ENCODE data around the gene GRK1. TPM values are rescaled to one million over a fixed set of nuclear protein-coding genes. Genes with fewer than 3 reads are reported as not detected.

Gene GRK1
- total and polyA plus RNA-seq, 2 experiments from 2014 or later = not detected

DNA sequence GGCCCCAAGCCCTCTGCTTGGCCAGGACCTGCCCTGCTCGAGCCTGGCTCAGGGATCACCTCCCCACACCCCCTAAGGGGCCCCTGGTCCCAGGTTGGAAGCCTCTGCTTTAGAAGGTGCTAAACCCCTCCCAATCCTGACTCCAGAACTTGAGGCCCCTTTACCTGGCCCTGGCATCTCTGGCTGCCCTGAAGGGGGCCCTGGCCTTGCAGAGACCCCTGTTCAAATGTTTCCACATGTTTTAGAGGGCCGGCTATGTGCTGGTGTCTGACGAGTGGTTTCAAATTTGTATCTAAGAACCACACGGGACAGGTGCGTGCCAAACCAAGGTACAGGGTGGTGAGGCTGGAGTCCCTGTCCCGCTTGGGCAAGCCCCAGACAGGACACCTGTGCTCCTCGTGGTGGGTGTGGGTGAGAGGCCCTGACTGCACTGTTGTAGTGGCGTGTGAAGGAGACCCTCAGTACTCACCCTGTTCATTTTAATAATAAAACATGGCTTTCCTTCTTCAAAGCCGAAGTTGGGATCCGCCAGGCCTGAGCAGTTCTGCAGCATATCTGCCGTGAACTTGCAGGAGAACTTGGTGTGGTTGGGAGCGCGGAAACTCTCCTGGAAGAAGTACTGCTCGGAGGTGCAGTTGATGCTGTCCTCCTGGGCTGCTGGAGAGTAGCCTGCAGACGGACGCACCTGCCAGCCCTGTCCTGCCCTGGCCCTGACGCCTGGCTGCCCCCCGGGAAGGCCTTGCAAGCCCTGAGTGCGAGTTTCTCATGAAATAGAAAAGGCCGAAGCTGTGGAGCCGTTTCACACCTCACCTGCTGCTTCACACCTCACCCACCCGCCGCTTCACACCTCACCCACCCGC is 14.4 kb upstream of the GRK1 start:
- Histone ChIP-seq H3K27ac (ENCODE audit: low read depth) (no peak overlapping the region), H3K4me3 (no peak overlapping the region), H3K4me2 (no peak overlapping the region), H3K9me2 (ENCODE audit: insufficient read depth) (no peaks in the 10 kb centered on the region), H3K27me3 (ENCODE audit: insufficient read depth) (no peaks in the 10 kb centered on the region), H3K79me2 (replicated peaks; ENCODE audit: insufficient read depth) (no peaks in the 10 kb centered on the region), H4K20me1 (replicated peaks; ENCODE audit: insufficient read depth) (no peaks in the 10 kb centered on the region), H3F3A (replicated peaks; ENCODE audit: low read depth) (no peaks in the 10 kb centered on the region), H2AFZ (no peak overlapping the region), H3K36me3 (ENCODE audit: insufficient read depth) (no peaks in the 10 kb centered on the region), H3K4me1 (ENCODE audit: insufficient read depth) (no peaks in the 10 kb centered on the region)
- no peak for ATAC-seq
- Mint-ChIP-seq H3K27me3 (ENCODE audit: insufficient read depth, low read depth, poor library complexity) (peaks cover 11% of the 10 kb centered on the region), H3K4me1 (peaks cover 16% of the 10 kb centered on the region), H3K36me3 (ENCODE audit: low read depth) (no peaks in the 10 kb centered on the region), H3K4me3 (no peak overlapping the region), H3K27ac (no peak overlapping the region), H3K9me3 (no peaks in the 10 kb centered on the region)
- no peak for DNase-seq (ENCODE audit: low spot score)
- TF ChIP-seq POLR2AphosphoS5 (IDR thresholded peaks at IDR 0.05; ENCODE audit: low read depth) (no peak), STAT1 (IDR thresholded peaks at IDR 0.05; ENCODE audit: unreplicated experiment) (no peak), ZNF331 (CRISPR knock-in tag; IDR thresholded peaks at IDR 0.05; ENCODE audit: low read depth) (no peak), ZNF114 (CRISPR knock-in tag; IDR thresholded peaks at IDR 0.05) (no peak), EZH2 (IDR thresholded peaks at IDR 0.05; ENCODE audit: low read depth, unreplicated experiment) (no peak), JUNB (IDR thresholded peaks at IDR 0.05; ENCODE audit: unreplicated experiment) (no peak)

DNA sequence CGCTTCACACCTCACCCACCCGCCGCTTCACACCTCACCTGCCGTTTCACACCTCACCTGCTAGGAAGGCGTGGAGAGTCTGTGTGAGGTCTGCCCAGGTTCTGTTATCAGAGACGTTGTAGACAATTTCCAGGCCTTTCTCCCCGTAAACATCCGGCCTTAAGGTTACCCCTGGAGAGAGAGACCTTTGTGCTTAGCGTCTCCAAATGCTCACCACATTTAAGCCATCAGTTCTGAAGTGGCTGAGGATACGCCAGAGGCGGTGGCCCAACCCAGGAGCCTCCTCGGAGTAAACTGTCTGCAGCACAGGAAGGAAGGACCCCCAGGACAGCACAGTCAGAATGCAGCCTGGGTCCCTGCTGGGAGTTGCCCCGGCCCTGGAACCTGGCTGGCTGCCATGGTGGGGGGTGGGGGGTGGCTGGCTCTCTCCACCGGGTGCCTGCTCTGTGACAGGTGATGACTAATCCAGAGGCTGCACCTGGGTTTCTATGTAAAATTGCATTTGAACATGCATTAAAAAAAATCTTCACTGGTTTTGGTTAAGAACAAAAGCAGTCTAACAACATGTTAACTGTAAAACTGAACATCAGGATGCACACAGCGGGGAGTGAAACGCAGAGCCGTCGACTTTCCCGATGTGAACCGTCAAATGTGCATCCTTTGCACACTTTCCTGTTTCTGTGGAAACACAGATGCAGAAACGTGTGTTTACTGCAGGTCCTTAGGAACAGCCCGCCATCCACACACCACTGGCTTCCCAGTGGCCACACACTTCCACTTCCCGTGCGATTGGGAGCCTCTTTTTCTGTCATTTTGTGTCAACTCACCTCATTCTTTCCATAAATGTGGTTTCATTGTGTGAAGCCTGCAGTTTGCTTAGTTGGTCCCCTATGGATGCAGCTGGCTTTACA is 13.5 kb upstream of the GRK1 start:
- Histone ChIP-seq H3F3A (replicated peaks; ENCODE audit: low read depth) (no peaks in the 10 kb centered on the region), H3K27ac (ENCODE audit: low read depth) (no peak overlapping the region), H3K79me2 (replicated peaks; ENCODE audit: insufficient read depth) (no peaks in the 10 kb centered on the region), H3K4me3 (no peak overlapping the region), H2AFZ (no peak overlapping the region), H3K4me1 (ENCODE audit: insufficient read depth) (no peaks in the 10 kb centered on the region), H3K9me2 (ENCODE audit: insufficient read depth) (no peaks in the 10 kb centered on the region), H4K20me1 (replicated peaks; ENCODE audit: insufficient read depth) (no peaks in the 10 kb centered on the region), H3K4me2 (no peak overlapping the region), H3K36me3 (ENCODE audit: insufficient read depth) (no peaks in the 10 kb centered on the region), H3K27me3 (ENCODE audit: insufficient read depth) (no peaks in the 10 kb centered on the region)
- Mint-ChIP-seq H3K27me3 (ENCODE audit: insufficient read depth, low read depth, poor library complexity) (peaks cover 11% of the 10 kb centered on the region), H3K4me1 (peaks cover 16% of the 10 kb centered on the region), H3K27ac (no peak overlapping the region; the same call in 1 of the 2 replicates), H3K36me3 (ENCODE audit: low read depth) (no peaks in the 10 kb centered on the region), H3K9me3 (no peaks in the 10 kb centered on the region), H3K4me3 (no peak overlapping the region)
- ATAC-seq = no peak
- no peak for DNase-seq (ENCODE audit: low spot score)
- TF ChIP-seq CREB1 (CRISPR knock-in tag; IDR thresholded peaks at IDR 0.05; ENCODE audit: low read depth) = no peak
- no peak for TF ChIP-seq EZH2 (IDR thresholded peaks at IDR 0.05; ENCODE audit: low read depth, unreplicated experiment)
- TF ChIP-seq EZH2phosphoT487 (IDR thresholded peaks at IDR 0.05; ENCODE audit: unreplicated experiment) = no peak
- no peak for TF ChIP-seq ZNF114 (CRISPR knock-in tag; IDR thresholded peaks at IDR 0.05)
- TF ChIP-seq STAT1 (IDR thresholded peaks at IDR 0.05; ENCODE audit: unreplicated experiment) = no peak
- no peak for TF ChIP-seq JUNB (IDR thresholded peaks at IDR 0.05; ENCODE audit: unreplicated experiment)
- TF ChIP-seq NANOG (IDR thresholded peaks at IDR 0.05; ENCODE audit: borderline replicate concordance) = no peak
- TF ChIP-seq, protein P1, sequence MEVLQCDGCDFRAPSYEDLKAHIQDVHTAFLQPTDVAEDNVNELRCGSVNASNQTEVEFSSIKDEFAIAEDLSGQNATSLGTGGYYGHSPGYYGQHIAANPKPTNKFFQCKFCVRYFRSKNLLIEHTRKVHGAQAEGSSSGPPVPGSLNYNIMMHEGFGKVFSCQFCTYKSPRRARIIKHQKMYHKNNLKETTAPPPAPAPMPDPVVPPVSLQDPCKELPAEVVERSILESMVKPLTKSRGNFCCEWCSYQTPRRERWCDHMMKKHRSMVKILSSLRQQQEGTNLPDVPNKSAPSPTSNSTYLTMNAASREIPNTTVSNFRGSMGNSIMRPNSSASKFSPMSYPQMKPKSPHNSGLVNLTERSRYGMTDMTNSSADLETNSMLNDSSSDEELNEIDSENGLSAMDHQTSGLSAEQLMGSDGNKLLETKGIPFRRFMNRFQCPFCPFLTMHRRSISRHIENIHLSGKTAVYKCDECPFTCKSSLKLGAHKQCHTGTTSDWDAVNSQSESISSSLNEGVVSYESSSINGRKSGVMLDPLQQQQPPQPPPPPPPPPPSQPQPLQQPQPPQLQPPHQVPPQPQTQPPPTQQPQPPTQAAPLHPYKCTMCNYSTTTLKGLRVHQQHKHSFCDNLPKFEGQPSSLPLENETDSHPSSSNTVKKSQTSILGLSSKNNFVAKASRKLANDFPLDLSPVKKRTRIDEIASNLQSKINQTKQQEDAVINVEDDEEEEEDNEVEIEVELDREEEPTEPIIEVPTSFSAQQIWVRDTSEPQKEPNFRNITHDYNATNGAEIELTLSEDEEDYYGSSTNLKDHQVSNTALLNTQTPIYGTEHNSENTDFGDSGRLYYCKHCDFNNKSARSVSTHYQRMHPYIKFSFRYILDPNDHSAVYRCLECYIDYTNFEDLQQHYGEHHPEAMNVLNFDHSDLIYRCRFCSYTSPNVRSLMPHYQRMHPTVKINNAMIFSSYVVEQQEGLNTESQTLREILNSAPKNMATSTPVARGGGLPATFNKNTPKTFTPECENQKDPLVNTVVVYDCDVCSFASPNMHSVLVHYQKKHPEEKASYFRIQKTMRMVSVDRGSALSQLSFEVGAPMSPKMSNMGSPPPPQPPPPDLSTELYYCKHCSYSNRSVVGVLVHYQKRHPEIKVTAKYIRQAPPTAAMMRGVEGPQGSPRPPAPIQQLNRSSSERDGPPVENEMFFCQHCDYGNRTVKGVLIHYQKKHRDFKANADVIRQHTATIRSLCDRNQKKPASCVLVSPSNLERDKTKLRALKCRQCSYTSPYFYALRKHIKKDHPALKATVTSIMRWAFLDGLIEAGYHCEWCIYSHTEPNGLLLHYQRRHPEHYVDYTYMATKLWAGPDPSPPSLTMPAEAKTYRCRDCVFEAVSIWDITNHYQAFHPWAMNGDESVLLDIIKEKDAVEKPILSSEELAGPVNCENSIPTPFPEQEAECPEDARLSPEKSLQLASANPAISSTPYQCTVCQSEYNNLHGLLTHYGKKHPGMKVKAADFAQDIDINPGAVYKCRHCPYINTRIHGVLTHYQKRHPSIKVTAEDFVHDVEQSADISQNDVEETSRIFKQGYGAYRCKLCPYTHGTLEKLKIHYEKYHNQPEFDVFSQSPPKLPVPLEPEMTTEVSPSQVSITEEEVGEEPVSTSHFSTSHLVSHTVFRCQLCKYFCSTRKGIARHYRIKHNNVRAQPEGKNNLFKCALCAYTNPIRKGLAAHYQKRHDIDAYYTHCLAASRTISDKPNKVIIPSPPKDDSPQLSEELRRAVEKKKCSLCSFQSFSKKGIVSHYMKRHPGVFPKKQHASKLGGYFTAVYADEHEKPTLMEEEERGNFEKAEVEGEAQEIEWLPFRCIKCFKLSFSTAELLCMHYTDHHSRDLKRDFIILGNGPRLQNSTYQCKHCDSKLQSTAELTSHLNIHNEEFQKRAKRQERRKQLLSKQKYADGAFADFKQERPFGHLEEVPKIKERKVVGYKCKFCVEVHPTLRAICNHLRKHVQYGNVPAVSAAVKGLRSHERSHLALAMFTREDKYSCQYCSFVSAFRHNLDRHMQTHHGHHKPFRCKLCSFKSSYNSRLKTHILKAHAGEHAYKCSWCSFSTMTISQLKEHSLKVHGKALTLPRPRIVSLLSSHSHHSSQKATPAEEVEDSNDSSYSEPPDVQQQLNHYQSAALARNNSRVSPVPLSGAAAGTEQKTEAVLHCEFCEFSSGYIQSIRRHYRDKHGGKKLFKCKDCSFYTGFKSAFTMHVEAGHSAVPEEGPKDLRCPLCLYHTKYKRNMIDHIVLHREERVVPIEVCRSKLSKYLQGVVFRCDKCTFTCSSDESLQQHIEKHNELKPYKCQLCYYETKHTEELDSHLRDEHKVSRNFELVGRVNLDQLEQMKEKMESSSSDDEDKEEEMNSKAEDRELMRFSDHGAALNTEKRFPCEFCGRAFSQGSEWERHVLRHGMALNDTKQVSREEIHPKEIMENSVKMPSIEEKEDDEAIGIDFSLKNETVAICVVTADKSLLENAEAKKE (CRISPR knock-in tag; IDR thresholded peaks at IDR 0.05) = no peak

All from GM23338 (cell line).